Muscle layer of duodenum (tissue), 2 donors: ENCODE results near the gene CTIF.
A peak's percentile ranks its signal among the peaks of the same experiment; 100 is the strongest.

Experiments used
- H3K27ac ChIP-seq: one replicate; pipeline ENCODE4 v1.7.0; 2013; ENCODE audit warnings: mild to moderate bottlenecking, low read length
- H3K27me3 ChIP-seq: one replicate; pipeline ENCODE4 v1.7.0; 2013; ENCODE audit warnings: low read depth, mild to moderate bottlenecking, control low read depth, low read length
- H3K36me3 ChIP-seq, 2 donors: one replicate each; pipeline ENCODE4 v1.7.0; 2013; ENCODE audit warnings: low read length in 2 of 2, control low read depth in 1 of 2, mild to moderate bottlenecking in 1 of 2; ENCODE audit not compliant: insufficient read depth in 2 of 2, control insufficient read depth in 1 of 2
- H3K4me1 ChIP-seq, 2 donors: one replicate each; pipeline ENCODE4 v1.7.0; 2013; ENCODE audit warnings: low read length in 2 of 2, mild to moderate bottlenecking in 2 of 2, control low read depth in 1 of 2, moderate library complexity in 1 of 2; ENCODE audit not compliant: insufficient read depth in 2 of 2, control insufficient read depth in 1 of 2
- H3K4me3 ChIP-seq, 2 donors: one replicate each; pipeline ENCODE4 v1.7.0; 2013; ENCODE audit warnings: low read length in 2 of 2, low read depth in 1 of 2, mild to moderate bottlenecking in 1 of 2
- H3K9me3 ChIP-seq, 2 donors: one replicate each; pipeline ENCODE4 v1.7.0; 2013; ENCODE audit warnings: low read length in 2 of 2, control low read depth in 1 of 2, mild to moderate bottlenecking in 1 of 2; ENCODE audit not compliant: control insufficient read depth in 1 of 2
- donor health status: healthy.

CTIF gene

DNA sequence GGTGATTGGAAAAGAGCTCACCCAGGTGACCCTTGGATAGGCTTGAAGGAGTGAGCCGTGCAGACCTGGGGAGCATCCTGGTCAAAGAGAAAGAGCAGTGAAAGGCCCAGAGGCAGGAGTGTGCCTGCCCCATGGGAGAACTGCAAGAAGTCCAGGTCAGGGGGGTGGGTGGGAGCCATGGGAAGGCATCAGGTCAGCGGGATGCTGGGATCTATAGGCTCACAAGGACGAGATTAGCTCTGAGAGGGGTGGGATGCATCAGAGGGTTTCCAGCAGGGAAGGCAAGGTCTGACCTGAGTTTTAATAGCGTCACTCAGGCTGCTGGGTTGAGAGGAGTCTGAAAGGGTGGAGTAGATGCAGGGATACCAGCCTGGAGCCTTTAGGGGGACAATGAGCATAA lies 253.3 kb downstream of the CTIF start:
- no peak overlapping the region for H3K27ac ChIP-seq
- H3K36me3 ChIP-seq: peaks cover 4 to 10% of the 10 kb centered on the region in 2 donors
- H3K27me3 ChIP-seq: no peaks in the 10 kb centered on the region
- H3K4me3 ChIP-seq: no peak overlapping the region
- no peaks in the 10 kb centered on the region for H3K4me1 ChIP-seq
- no peaks in the 10 kb centered on the region for H3K9me3 ChIP-seq

DNA sequence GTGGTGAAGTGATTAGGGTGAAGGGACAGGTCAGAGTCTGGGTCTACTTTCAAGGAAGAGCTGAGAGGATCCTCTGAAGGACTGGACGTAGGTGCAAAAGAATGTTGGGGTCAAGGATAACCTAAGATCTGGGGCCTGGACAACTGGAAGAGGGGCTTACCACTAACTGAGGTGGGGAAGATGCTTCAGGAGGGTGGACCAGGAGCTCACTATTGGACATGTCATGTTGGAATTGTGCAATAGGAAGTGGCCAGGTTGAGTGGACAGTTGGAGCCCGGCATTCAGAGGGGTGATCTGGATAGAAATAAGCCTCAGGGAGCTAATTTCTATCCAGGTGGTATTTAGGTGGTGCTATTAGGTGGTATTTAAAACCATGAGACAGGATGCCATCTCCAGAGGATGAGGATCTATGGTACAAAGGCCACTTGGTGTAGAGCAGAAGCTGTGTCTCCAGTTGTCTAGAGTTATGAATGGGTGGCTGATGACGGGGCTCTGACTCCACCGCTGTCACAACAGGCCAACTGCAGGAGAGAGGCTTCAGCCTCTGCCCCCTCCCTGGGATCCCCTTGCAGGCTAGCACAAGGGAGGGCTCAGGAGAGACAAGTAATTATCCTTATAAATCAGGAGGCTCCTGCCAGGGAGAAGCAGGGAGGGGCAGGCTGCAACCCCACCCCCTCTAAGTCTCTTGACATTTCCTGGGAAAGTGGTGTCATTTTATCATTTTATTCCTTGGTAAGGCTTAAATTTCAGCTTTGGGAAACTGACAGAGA lies 254.0 kb downstream of the CTIF start:
- peaks cover 0 to 4% of the 10 kb centered on the region in 2 donors for H3K4me1 ChIP-seq
- H3K36me3 ChIP-seq: peaks cover 4 to 10% of the 10 kb centered on the region in 2 donors
- no peaks in the 10 kb centered on the region for H3K9me3 ChIP-seq

DNA sequence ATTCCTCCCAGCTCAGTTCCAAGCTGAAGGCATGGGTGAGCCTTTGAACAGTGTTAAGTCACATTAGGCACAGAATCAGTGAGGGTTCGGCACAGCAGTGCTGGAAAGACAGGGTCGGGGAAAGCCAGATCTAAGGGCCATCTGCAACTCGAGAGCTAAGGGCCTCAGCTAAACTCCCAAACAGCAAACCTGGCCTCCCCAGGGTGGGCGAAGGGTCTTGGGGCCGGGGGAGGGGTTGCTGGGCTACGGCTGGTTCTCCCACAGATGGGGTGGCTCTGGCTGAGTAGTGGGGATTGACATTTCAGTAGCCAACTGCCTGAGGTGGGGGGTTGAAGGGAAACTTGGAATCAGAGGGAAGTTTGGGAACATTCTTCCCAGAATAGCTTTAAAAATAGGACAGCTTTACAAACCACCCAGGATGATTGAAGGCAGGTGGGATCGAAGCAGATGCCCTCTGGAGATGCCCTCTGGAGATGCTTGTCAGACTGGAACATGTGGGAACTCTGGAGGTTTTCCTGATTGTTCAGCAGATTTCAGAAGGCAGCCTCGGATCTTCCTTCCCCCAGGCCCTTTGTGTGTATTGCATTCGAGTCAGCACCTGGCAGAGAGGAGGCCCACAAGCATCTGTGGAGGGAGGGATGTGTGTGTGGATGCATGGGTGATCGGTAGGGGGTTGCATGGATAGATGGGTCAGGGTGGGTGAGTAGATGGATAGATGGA lies 255.6 kb downstream of the CTIF start:
- Histone ChIP-seq H3K36me3 (peaks cover 4% of the 10 kb centered on the region in 2 donors), H3K27me3 (no peaks in the 10 kb centered on the region), H3K4me3 (no peak overlapping the region), H3K4me1 (peaks cover 0 to 6% of the 10 kb centered on the region in 2 donors), H3K9me3 (no peaks in the 10 kb centered on the region), H3K27ac (no peak overlapping the region)

More for the DNA sequence above, 254.0 kb downstream of the CTIF start:
- Histone ChIP-seq H3K27ac (no peak overlapping the region), H3K27me3 (no peaks in the 10 kb centered on the region), H3K4me3 (no peak overlapping the region)

DNA sequence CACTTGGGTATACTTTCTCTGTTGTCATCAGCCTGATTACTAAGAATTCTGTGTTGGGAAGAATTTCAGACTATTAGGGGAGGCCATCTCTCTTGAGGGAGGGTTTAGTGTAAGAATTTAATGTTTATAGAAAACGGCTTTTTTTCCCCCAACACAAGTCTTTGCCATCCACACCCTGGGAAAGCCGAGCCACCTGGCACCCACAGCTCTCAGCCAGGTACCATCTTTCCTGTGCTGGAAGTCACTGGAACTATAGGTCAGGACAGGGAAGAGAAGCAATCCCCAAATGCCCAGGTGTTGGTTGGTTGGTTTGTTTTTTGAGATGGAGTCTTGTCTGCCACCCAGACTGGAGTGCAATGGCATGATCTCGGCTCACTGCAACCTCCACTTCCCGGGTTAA lies 256.9 kb downstream of the CTIF start:
- Histone ChIP-seq H3K9me3 (no peaks in the 10 kb centered on the region), H3K27me3 (no peaks in the 10 kb centered on the region), H3K27ac (no peak overlapping the region), H3K4me1 (peaks cover 0 to 6% of the 10 kb centered on the region in 2 donors), H3K36me3 (peaks cover 4 to 9% of the 10 kb centered on the region in 2 donors), H3K4me3 (no peak overlapping the region)

GRCh38 chr18:48796491-48797205 lies 257.8 kb downstream of the CTIF start:
- Histone ChIP-seq H3K9me3 (no peaks in the 10 kb centered on the region), H3K27me3 (no peaks in the 10 kb centered on the region), H3K4me1 (peaks cover 0 to 6% of the 10 kb centered on the region in 2 donors), H3K27ac (no peak overlapping the region), H3K4me3 (no peak overlapping the region), H3K36me3 (peaks cover 4 to 9% of the 10 kb centered on the region in 2 donors)

GRCh38 chr18:48797841-48798255 lies 259.0 kb downstream of the CTIF start:
- H3K36me3 ChIP-seq: peaks cover 4 to 9% of the 10 kb centered on the region in 2 donors
- no peak overlapping the region for H3K27ac ChIP-seq
- no peaks in the 10 kb centered on the region for H3K27me3 ChIP-seq
- H3K4me1 ChIP-seq: peaks cover 0 to 6% of the 10 kb centered on the region in 2 donors
- H3K9me3 ChIP-seq: no peaks in the 10 kb centered on the region
- H3K4me3 ChIP-seq: no peak overlapping the region

DNA sequence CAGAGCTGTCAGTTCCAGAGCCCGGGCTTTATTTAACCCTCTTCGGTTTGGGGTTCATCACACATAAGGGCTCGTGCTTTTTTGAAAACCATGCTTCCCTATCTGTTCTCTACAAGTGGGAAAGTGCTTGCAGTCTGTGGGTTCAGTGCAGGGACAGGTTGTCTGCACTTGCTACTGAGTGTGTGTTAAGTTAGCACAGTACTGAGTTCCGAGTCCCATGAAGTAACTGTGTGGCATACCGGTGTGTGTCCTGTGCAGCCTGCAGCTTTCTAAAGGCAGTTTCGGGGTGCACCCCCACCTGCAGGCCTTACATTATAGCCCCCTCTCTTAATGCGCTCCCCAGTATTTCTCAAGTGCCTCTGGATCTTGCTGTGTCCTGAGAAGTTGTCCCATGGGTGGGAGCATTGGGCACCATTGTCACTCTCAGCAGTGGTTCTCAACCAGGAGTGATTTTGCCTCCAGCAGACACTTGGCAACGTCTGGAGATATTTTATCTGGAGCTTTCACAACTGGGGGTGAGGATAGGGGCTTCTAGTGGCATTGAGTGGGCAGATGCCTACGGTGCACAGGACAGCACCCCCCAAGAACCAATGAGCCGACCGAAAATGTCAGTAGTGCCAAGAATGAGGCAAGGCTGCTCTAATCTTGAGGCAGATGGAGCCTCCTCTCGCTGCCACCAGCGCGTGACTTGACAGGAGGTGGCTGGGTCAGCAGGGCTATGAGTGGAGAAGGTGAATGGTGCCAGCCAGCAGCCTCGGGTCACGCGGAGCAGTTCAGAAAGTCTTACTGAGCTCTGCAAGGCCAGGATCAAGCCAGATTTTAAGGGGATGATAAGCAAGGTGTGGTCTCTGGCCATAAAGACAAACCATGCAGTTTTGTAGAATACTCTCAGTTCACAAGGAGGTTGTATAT lies 259.8 kb downstream of the CTIF start:
- H3K9me3 ChIP-seq: no peaks in the 10 kb centered on the region
- peaks cover 0 to 6% of the 10 kb centered on the region in 2 donors for H3K4me1 ChIP-seq
- H3K27ac ChIP-seq: no peak overlapping the region
- H3K36me3 ChIP-seq: peaks cover 6 to 13% of the 10 kb centered on the region in 2 donors
- no peaks in the 10 kb centered on the region for H3K27me3 ChIP-seq
- no peak overlapping the region for H3K4me3 ChIP-seq

GRCh38 chr18:48799724-48800315 lies 261.0 kb downstream of the CTIF start:
- Histone ChIP-seq H3K27ac (no peak overlapping the region), H3K4me3 (no peak overlapping the region), H3K27me3 (no peaks in the 10 kb centered on the region), H3K4me1 (peaks cover 0 to 6% of the 10 kb centered on the region in 2 donors), H3K36me3 (peaks cover 3 to 10% of the 10 kb centered on the region in 2 donors), H3K9me3 (no peaks in the 10 kb centered on the region)

- Histone ChIP-seq H3K36me3 (peaks cover 3 to 10% of the 10 kb centered on the region in 2 donors), H3K4me1 (peaks cover 0 to 6% of the 10 kb centered on the region in 2 donors), H3K9me3 (no peaks in the 10 kb centered on the region), H3K27ac (peak overlapping the region; percentile 71), H3K4me3 (no peak overlapping the region), H3K27me3 (no peaks in the 10 kb centered on the region)
Observed at GRCh38 chr18:48800466-48800865, 261.6 kb downstream of the CTIF start.
